Endodermal cell (in vitro differentiated cells): ENCODE data around the gene FAM118A. TPM values are rescaled to one million over a fixed set of nuclear protein-coding genes. Genes with fewer than 3 reads are reported as not detected.

Experiments
- DNase-seq: peaks from one replicate; pipeline ENCODE4 v3.0.0-alpha.2; 2017
- H3K27ac ChIP-seq: 2 replicates; pipeline ENCODE4 v1.5.1; 2013; ENCODE audit warnings: mild to moderate bottlenecking, low read depth, low read length, moderate library complexity
- H3K27me3 ChIP-seq: 2 replicates; pipeline ENCODE4 v1.6.1; 2013; ENCODE audit warnings: mild to moderate bottlenecking, low read length, moderate library complexity; ENCODE audit not compliant: insufficient read depth, control insufficient read depth, poor library complexity, severe bottlenecking
- H3K36me3 ChIP-seq: 2 replicates; pipeline ENCODE4 v1.7.0; 2013; ENCODE audit warnings: mild to moderate bottlenecking, low read length, moderate library complexity; ENCODE audit not compliant: control insufficient read depth, insufficient read depth
- H3K4me1 ChIP-seq: one replicate; pipeline ENCODE4 v1.7.0; 2013; ENCODE audit warnings: low read length; ENCODE audit not compliant: control insufficient read depth, insufficient read depth
- H3K4me3 ChIP-seq: 2 replicates; pipeline ENCODE4 v1.5.1; 2013; ENCODE audit warnings: mild to moderate bottlenecking, low read length, moderate library complexity
- H3K9ac ChIP-seq: 2 replicates; pipeline ENCODE4 v1.6.1; 2013; ENCODE audit warnings: mild to moderate bottlenecking, low read length, moderate library complexity; ENCODE audit not compliant: poor library complexity, severe bottlenecking; ENCODE audit errors: extremely low read depth
- H3K9me3 ChIP-seq: 2 replicates; pipeline ENCODE4 v1.6.1; 2013; ENCODE audit warnings: mild to moderate bottlenecking, low read length, moderate library complexity; ENCODE audit not compliant: control insufficient read depth
- H3K27ac Mint-ChIP-seq: 2 replicates; pipeline ENCODE4 v1.8.0; 2020; ENCODE audit warnings: mixed read lengths
- H3K27me3 Mint-ChIP-seq: 2 replicates; pipeline ENCODE4 v1.8.0; 2021; ENCODE audit warnings: mild to moderate bottlenecking, mixed read lengths; ENCODE audit not compliant: insufficient read depth
- H3K36me3 Mint-ChIP-seq: 2 replicates; pipeline ENCODE4 v1.8.0; 2020; ENCODE audit warnings: low read depth, mixed read lengths
- H3K4me1 Mint-ChIP-seq: 2 replicates; pipeline ENCODE4 v1.8.0; 2020; ENCODE audit warnings: mixed read lengths
- H3K4me3 Mint-ChIP-seq: 2 replicates; pipeline ENCODE4 v1.8.0; 2020; ENCODE audit warnings: mild to moderate bottlenecking, moderate library complexity, mixed read lengths
- H3K9me3 Mint-ChIP-seq: 2 replicates; pipeline ENCODE4 v1.8.0; 2020; ENCODE audit warnings: mild to moderate bottlenecking, mixed read lengths
- CTCF ChIP-seq: fragments of 200-600 bp; sonication (generic); conservative IDR thresholded peaks from 2 replicates; pipeline ENCODE4 v1.5.0; 2021; ENCODE audit warnings: antibody characterized with exemption, mild to moderate bottlenecking
- WGBS, 2 experiments: methylation state at CpG; one replicate each; pipeline versions ENCODE4 v1.1.5 to v1.1.7; 2013; ENCODE audit warnings: missing lambda C conversion rate in 2 of 2, mixed read lengths in 1 of 2; ENCODE audit not compliant: insufficient coverage in 1 of 2, insufficient read length in 1 of 2; 5-methylcytosine and 5-hydroxymethylcytosine counted together
- total RNA-seq, 2 donors: library from RNA; stranded (reverse); fragmentation: NEBNext Ultra II Directional in 1 of 2; extraction: Animal tissue kit (Norgen Biotek cat#: 25700) in 1 of 2; gene quantifications; 2 replicates in 1 of 2; 3 replicates in 1 of 2; pipeline ENCODE4 v1.2.1, GENCODE V29; 2021

Gene FAM118A
- total RNA-seq, 2 donors from 2014 or later: 46.3 to 143 TPM

GRCh38 chr22:45312856-45313255 is 3.1 kb downstream of the FAM118A start:
- peak; percentile 67 for DNase-seq
- Mint-ChIP-seq H3K9me3 (no peaks in the 10 kb centered on the region), H3K27me3 (peaks cover 3% of the 10 kb centered on the region), H3K4me1 (peaks cover 57% of the 10 kb centered on the region), H3K27ac (peak overlapping the region; percentile 61), H3K4me3 (peak overlapping the region; percentile 43), H3K36me3 (peaks cover 23% of the 10 kb centered on the region)
- Histone ChIP-seq H3K9me3 (no peaks in the 10 kb centered on the region), H3K4me3 (no peak overlapping the region), H3K4me1 (peaks cover 14% of the 10 kb centered on the region), H3K9ac (no peak overlapping the region), H3K27ac (no peak overlapping the region), H3K27me3 (no peaks in the 10 kb centered on the region), H3K36me3 (peaks cover 34% of the 10 kb centered on the region)
- 39 to 75% methylated on average over 3 to 4 of the region's 4 CpGs for WGBS, 2 experiments
- no peak for TF ChIP-seq CTCF

DNA sequence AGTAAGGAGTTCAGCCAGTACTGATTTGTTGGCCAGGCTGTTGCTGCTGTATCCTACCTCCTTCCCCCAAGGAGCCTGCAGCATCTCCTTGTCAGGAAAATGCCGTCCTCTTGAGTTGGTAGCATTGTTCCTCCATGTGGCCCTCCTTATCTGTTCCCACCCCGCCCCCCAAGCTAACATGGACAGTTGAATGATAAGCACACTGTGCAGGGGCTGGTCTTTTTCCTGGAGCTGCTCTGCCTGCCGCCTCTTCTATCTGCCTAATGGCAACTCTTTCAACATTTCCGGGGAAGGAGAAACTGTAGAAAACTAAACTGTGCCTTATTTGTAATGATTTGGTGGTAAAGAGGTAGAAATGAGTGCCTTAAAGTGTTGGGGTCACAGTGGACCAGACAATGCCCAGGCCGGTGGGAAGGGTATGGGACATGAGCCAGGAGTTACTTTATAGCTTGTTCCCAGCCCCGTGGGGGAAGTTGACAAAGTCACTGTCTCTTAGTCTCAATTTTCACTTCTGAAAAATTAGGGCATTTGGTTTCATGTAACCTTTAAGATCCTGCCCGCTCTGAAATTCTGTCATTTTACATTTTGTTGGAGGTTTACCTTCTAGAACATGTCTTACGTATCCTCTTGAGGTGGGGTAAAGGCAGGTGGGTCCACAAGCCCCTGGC is 4.5 kb downstream of the FAM118A start:
- peak overlapping the region; percentile 43 for H3K4me3 Mint-ChIP-seq

DNA sequence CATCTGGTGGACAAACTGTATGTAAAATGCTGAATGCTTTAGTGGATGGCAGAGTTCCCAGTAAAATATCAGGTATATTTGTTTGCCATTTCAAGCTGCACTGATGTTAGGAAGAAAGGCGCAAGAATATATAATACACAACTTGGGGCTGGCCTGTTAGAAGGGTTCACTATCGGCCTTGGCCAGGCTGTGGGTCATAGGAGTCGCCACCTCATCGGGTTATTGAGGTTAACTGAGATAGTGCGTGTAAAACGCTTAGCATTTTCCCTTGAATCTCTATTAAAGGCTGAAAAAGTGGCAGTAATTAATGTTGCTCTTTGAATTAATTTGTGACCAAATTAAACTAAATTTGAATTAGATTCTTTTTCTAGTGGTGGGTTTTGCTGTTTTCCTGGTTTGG is 5.1 kb downstream of the FAM118A start:
- H3K27me3 ChIP-seq: no peaks in the 10 kb centered on the region
- no peak overlapping the region for H3K9ac ChIP-seq
- peak overlapping the region; percentile 43 for H3K4me3 Mint-ChIP-seq
- peaks cover 24% of the 10 kb centered on the region for H3K4me1 ChIP-seq
- H3K27ac Mint-ChIP-seq: no peak overlapping the region
- H3K27me3 Mint-ChIP-seq: peaks cover 3% of the 10 kb centered on the region
- 90 to 92% methylated on average over 5 to 6 of the region's 6 CpGs for WGBS, 2 experiments
- H3K9me3 Mint-ChIP-seq: no peaks in the 10 kb centered on the region
- H3K27ac ChIP-seq: no peak overlapping the region
- H3K36me3 Mint-ChIP-seq: peaks cover 23% of the 10 kb centered on the region
- no peaks in the 10 kb centered on the region for H3K9me3 ChIP-seq
- no peak for TF ChIP-seq CTCF
- peaks cover 34% of the 10 kb centered on the region for H3K36me3 ChIP-seq
- peaks cover 67% of the 10 kb centered on the region for H3K4me1 Mint-ChIP-seq
- peak overlapping the region; percentile 59 for H3K4me3 ChIP-seq
- no peak for DNase-seq

More for the DNA sequence above, 4.5 kb downstream of the FAM118A start:
- H3K36me3 ChIP-seq: peaks cover 34% of the 10 kb centered on the region
- no peaks in the 10 kb centered on the region for H3K9me3 ChIP-seq
- WGBS, 2 experiments: 77 to 97% methylated on average over 6 to 8 of the region's 8 CpGs
- H3K27me3 Mint-ChIP-seq: peaks cover 3% of the 10 kb centered on the region
- DNase-seq: no peak
- TF ChIP-seq CTCF: no peak
- H3K27me3 ChIP-seq: no peaks in the 10 kb centered on the region
- H3K27ac ChIP-seq: no peak overlapping the region
- H3K36me3 Mint-ChIP-seq: peaks cover 23% of the 10 kb centered on the region
- peak overlapping the region; percentile 64 for H3K27ac Mint-ChIP-seq
- H3K4me1 Mint-ChIP-seq: peaks cover 63% of the 10 kb centered on the region
- H3K4me1 ChIP-seq: peaks cover 20% of the 10 kb centered on the region
- H3K9me3 Mint-ChIP-seq: no peaks in the 10 kb centered on the region
- H3K9ac ChIP-seq: peak overlapping the region; percentile 57
- peak overlapping the region; percentile 59 for H3K4me3 ChIP-seq
